Endometrial microvascular endothelial cells (primary cell): ENCODE measurements around the gene INPP5A. TPM values are rescaled to one million over a fixed set of nuclear protein-coding genes. Genes with fewer than 3 reads are reported as not detected.

Experiments used
- in situ Hi-C: cut with HindIII; loops from 2 replicates; pipeline ENCODE4 v1.10.0; 2017; ENCODE audit warnings: low sequenced_read_pairs, low pct_unique_long_range_greater_than_20kb; ENCODE audit errors: inconsistent ontology term
- total RNA-seq: library from RNA; depleted of rRNA; stranded (reverse); fragments of >200 nt; gene quantifications from one replicate; pipeline ENCODE4 v1.2.3, GENCODE V29; 2015; ENCODE audit errors: inconsistent ontology term

INPP5A gene
- total RNA-seq, 1 donor from 2014 or later: 21.1 TPM

GRCh38 chr10:132612571-132613504, 75.3 kb downstream of the INPP5A start:
- in situ Hi-C loops: no loop called here

- in situ Hi-C loops: no loop called here
Observed at GRCh38 chr10:132613566-132614348, 76.2 kb downstream of the INPP5A start.

GRCh38 chr10:132614431-132615340, 77.1 kb downstream of the INPP5A start:
- in situ Hi-C loops: no loop called here

- in situ Hi-C loops: no loop called here
Observed at GRCh38 chr10:132615341-132616169, 78.0 kb downstream of the INPP5A start.

- in situ Hi-C loops: no loop called here
Observed at GRCh38 chr10:132616170-132616995, 78.8 kb downstream of the INPP5A start.

GRCh38 chr10:132616996-132617736, 79.6 kb downstream of the INPP5A start:
- in situ Hi-C loops: no loop called here

- in situ Hi-C loops: no loop called here
Observed at GRCh38 chr10:132617737-132618052, 80.1 kb downstream of the INPP5A start.

GRCh38 chr10:132618158-132618919, 80.8 kb downstream of the INPP5A start:
- in situ Hi-C loops: no loop called here

- in situ Hi-C loops: no loop called here
Observed at GRCh38 chr10:132619927-132620326, 82.3 kb downstream of the INPP5A start.

- in situ Hi-C loops: no loop called here
Observed at GRCh38 chr10:132624061-132624846, 86.7 kb downstream of the INPP5A start.

- in situ Hi-C loops: no loop called here
Observed at GRCh38 chr10:132624847-132625471, 87.4 kb downstream of the INPP5A start.

GRCh38 chr10:132626019-132626760, 88.6 kb downstream of the INPP5A start:
- in situ Hi-C loops: no loop called here

GRCh38 chr10:132626761-132627665, 89.4 kb downstream of the INPP5A start:
- in situ Hi-C loops: no loop called here
